Adrenal gland (tissue), 12 donors: ENCODE data around the gene PTDSS2. TPM values are rescaled to one million over a fixed set of nuclear protein-coding genes. Genes with fewer than 3 reads are reported as not detected.
"Not testable (repeated sequence)": the region's sequence is repeated elsewhere in the genome, so short reads cannot be mapped to it uniquely, and the experiment has no call there.

Source experiments
- DNase-seq, 7 donors: peaks; one replicate each; pipeline ENCODE4 v3.0.0-alpha.2; 2019 to 2020
- H3K27ac ChIP-seq, 5 donors: fragments of 200-600 bp; sonication (generic) in 4 of 5; 1 replicate in 3 of 5; 2 replicates in 2 of 5; pipeline versions ENCODE4 v1.5.1 to v1.8.0; 2016 to 2020; ENCODE audit warnings: mild to moderate bottlenecking in 1 of 5
- H3K27me3 ChIP-seq: fragments of 200-600 bp; 2 replicates; pipeline ENCODE4 v1.8.0; 2021
- H3K36me3 ChIP-seq, 2 donors: fragments of 200-600 bp; replicated peaks in 1 of 2; 1 replicate in 1 of 2; 2 replicates in 1 of 2; pipeline versions ENCODE4 v1.5.1 to v1.8.0; 2018 to 2022
- H3K4me1 ChIP-seq, 2 donors: fragments of 200-600 bp; replicated peaks in 1 of 2; 1 replicate in 1 of 2; 2 replicates in 1 of 2; pipeline versions ENCODE4 v1.5.1 to v1.8.0; 2018 to 2021
- H3K4me3 ChIP-seq, 4 donors: fragments of 200-600 bp; sonication (generic) in 3 of 4; one replicate each; pipeline ENCODE4 v1.5.1; 2016 to 2018
- H3K9me3 ChIP-seq, 3 donors: fragments of 200-600 bp; sonication (generic) in 1 of 3; replicated peaks in 1 of 3; 1 replicate in 2 of 3; 2 replicates in 1 of 3; pipeline versions ENCODE4 v1.5.1 to v1.8.0; 2016 to 2021
- CTCF ChIP-seq, 6 experiments: fragments of 450-650 bp in 4 of 6; fragments of 200-600 bp in 2 of 6; sonication (generic) in 1 of 6; IDR thresholded peaks; 1 replicate in 5 of 6; 2 replicates in 1 of 6; pipeline versions ENCODE4 v1.5.1 to v1.8.0; 2016 to 2021; ENCODE audit warnings: antibody characterized with exemption in 6 of 6, mild to moderate bottlenecking in 2 of 6, moderate library complexity in 1 of 6
- POLR2A ChIP-seq, 2 donors: fragments of 450-650 bp; IDR thresholded peaks; one replicate each; pipeline ENCODE4 v1.6.1; 2017; ENCODE audit warnings: antibody characterized with exemption in 2 of 2, mild to moderate bottlenecking in 2 of 2, moderate library complexity in 1 of 2
- WGBS, 4 donors: extraction: QIAGEN DNeasy Blood & Tissue Kit in 2 of 4; methylation state at CpG; one replicate each; pipeline versions ENCODE4 v1.1.5 to v1.1.7; 2013 to 2017; 5-methylcytosine and 5-hydroxymethylcytosine counted together
- intact Hi-C, 2 donors: fragments of 100-400 bp; cut with DNase I; formaldehyde crosslinking; loops; one replicate each; pipeline versions ENCODE4 v1.14.1 to v1.15.0; 2022 to 2023
- polyA plus RNA-seq, 3 donors: library from polyadenylated mRNA; stranded (reverse); fragments of 200-250 nt in 2 of 3; fragments of 350-450 nt in 1 of 3; fragmentation: Illumina TruSeq in 1 of 3; extraction: RNeasy Lipid Tissue Mini Kit (QIAGEN cat#74804) in 1 of 3; gene quantifications; one replicate each; pipeline ENCODE4 v1.2.3, GENCODE V29; 2013 to 2014
- total RNA-seq, 9 donors: library from RNA; depleted of rRNA in 4 of 9; stranded (reverse); fragments of >200 nt in 4 of 9; fragments of 120-200 nt in 1 of 9; fragmentation: NEBNext Ultra II Directional in 1 of 9; extraction: Animal tissue kit (Norgen Biotek cat#: 25700) in 1 of 9; gene quantifications; one replicate each; pipeline versions ENCODE4 v1.1.0 to v1.2.4, GENCODE V29; 2013 to 2023
- donor health status: healthy with polysubstance abuse.
- donor health status: Bipolar disorder and iron deficiency.
- donor health status: DM: yes; HTN: yes; CAD: no.
- donor health status: DM: no; HTN: no; CAD: no.
- donor health status: DM: no; HTN: no; CAD: no.
- donor health status: DM: yes; HTN: yes; CAD: no.

PTDSS2 gene
- total and polyA plus RNA-seq, 12 donors, result 11.0 to 109 (median 44.7) TPM

- no peaks in the 10 kb centered on the region for H3K9me3 ChIP-seq
- H3K4me1 ChIP-seq, result peaks cover 0 to 9% of the 10 kb centered on the region in 2 donors
- no peak for TF ChIP-seq CTCF (IDR thresholded peaks at IDR 0.05)
- TF ChIP-seq POLR2A (IDR thresholded peaks at IDR 0.05), result no peak
- no peaks in the 10 kb centered on the region for H3K36me3 ChIP-seq
- no peak for DNase-seq
- intact Hi-C loops, result no loop called here
- no peak overlapping the region for H3K27ac ChIP-seq
- no peak overlapping the region for H3K4me3 ChIP-seq
- WGBS, 4 donors, result 84 to 100% (median 90%) methylated on average over 4 to 7 of the region's 7 CpGs
- no peaks in the 10 kb centered on the region for H3K27me3 ChIP-seq
Measured at GRCh38 chr11:409008-409599, 41.0 kb upstream of the PTDSS2 start.

GRCh38 chr11:409600-410483 is 40.2 kb upstream of the PTDSS2 start:
- H3K36me3 ChIP-seq, result no peaks in the 10 kb centered on the region
- peaks cover 0 to 9% of the 10 kb centered on the region in 2 donors for H3K4me1 ChIP-seq
- intact Hi-C loops, result no loop called here
- WGBS, 4 donors, result 52 to 57% (median 54%) methylated on average over 6 to 18 of the region's 18 CpGs; no CpG with 5 or more reads in 1 of the 4 donors
- TF ChIP-seq CTCF (IDR thresholded peaks at IDR 0.05), result no peak
- TF ChIP-seq POLR2A (IDR thresholded peaks at IDR 0.05), result no peak
- H3K27me3 ChIP-seq, result no peaks in the 10 kb centered on the region
- H3K9me3 ChIP-seq, result no peaks in the 10 kb centered on the region
- H3K4me3 ChIP-seq, result no peak overlapping the region
- DNase-seq, result peak in 1 of 7 donors; percentile 14
- H3K27ac ChIP-seq, result no peak overlapping the region

GRCh38 chr11:410711-411110 is 39.4 kb upstream of the PTDSS2 start:
- H3K27me3 ChIP-seq, H3K36me3 ChIP-seq, H3K27ac ChIP-seq, H3K4me1 ChIP-seq, intact Hi-C loops, H3K9me3 ChIP-seq, DNase-seq, H3K4me3 ChIP-seq: not testable (repeated sequence)
- 83% methylated on average over 13 of the region's 13 CpGs; no CpG with 5 or more reads in 2 of the 4 donors for WGBS, 4 donors

GRCh38 chr11:411520-411919 is 38.6 kb upstream of the PTDSS2 start:
- H3K4me3 ChIP-seq, H3K27ac ChIP-seq, intact Hi-C loops, H3K36me3 ChIP-seq, DNase-seq, H3K9me3 ChIP-seq, H3K4me1 ChIP-seq: not testable (repeated sequence)
- WGBS, 4 donors, result 73 to 80% methylated on average over 8 to 9 of the region's 11 CpGs; no CpG with 5 or more reads in 2 of the 4 donors
- H3K27me3 ChIP-seq, result peaks cover 13% of the 10 kb centered on the region

- Histone ChIP-seq H3K9me3 (no peaks in the 10 kb centered on the region), H3K27ac (no peak overlapping the region), H3K4me1 (no peaks in the 10 kb centered on the region), H3K4me3 (no peak overlapping the region), H3K27me3 (peaks cover 24% of the 10 kb centered on the region), H3K36me3 (no peaks in the 10 kb centered on the region)
- WGBS, 4 donors, result 79 to 94% (median 80%) methylated on average over 7 to 15 of the region's 15 CpGs; no CpG with 5 or more reads in 1 of the 4 donors
- TF ChIP-seq POLR2A (IDR thresholded peaks at IDR 0.05) (no peak), CTCF (IDR thresholded peaks at IDR 0.05) (no peak)
- intact Hi-C loops, result no loop called here
- DNase-seq, result no peak
Measured at GRCh38 chr11:412641-413119, 37.4 kb upstream of the PTDSS2 start.
